Skeletal muscle satellite cell (primary cell): Measurements from ENCODE around the gene PBOV1.
A peak's percentile ranks its signal among the peaks of the same experiment; 100 is the strongest.

Experiments
- H3K27me3 ChIP-seq: 2 replicates; pipeline ENCODE4 v1.7.0; 2013; ENCODE audit warnings: low read length; ENCODE audit not compliant: control insufficient read depth, insufficient read depth
- H3K36me3 ChIP-seq: 2 replicates; pipeline ENCODE4 v1.7.0; 2013; ENCODE audit warnings: mild to moderate bottlenecking, control low read depth, low read length; ENCODE audit not compliant: insufficient read depth
- H3K4me1 ChIP-seq: 2 replicates; pipeline ENCODE4 v1.7.0; 2013; ENCODE audit warnings: low read length; ENCODE audit not compliant: control insufficient read depth, insufficient read depth
- H3K4me2 ChIP-seq: 2 replicates; pipeline ENCODE4 v1.7.0; 2013; ENCODE audit warnings: mild to moderate bottlenecking, low read length
- H3K4me3 ChIP-seq: 2 replicates; pipeline ENCODE4 v1.7.0; 2013; ENCODE audit warnings: low read length
- H3K9ac ChIP-seq: 2 replicates; pipeline ENCODE4 v1.7.0; 2013; ENCODE audit warnings: mild to moderate bottlenecking, low read depth, low read length, moderate library complexity
- H3K9me3 ChIP-seq: replicated peaks from 2 replicates; pipeline ENCODE4 v1.7.0; 2013; ENCODE audit warnings: mild to moderate bottlenecking, control low read depth, low read length

PBOV1 gene

GRCh38 chr6:138248878-138249277 lies 30.6 kb upstream of the PBOV1 start:
- no peak overlapping the region for H3K4me2 ChIP-seq
- peaks cover 4% of the 10 kb centered on the region for H3K4me1 ChIP-seq
- no peaks in the 10 kb centered on the region for H3K36me3 ChIP-seq
- H3K9ac ChIP-seq, result no peak overlapping the region
- H3K9me3 ChIP-seq, result no peaks in the 10 kb centered on the region
- H3K27me3 ChIP-seq, result no peaks in the 10 kb centered on the region
- no peak overlapping the region for H3K4me3 ChIP-seq

- H3K9ac ChIP-seq, result no peak overlapping the region
- no peaks in the 10 kb centered on the region for H3K9me3 ChIP-seq
- H3K36me3 ChIP-seq, result no peaks in the 10 kb centered on the region
- H3K4me1 ChIP-seq, result peaks cover 4% of the 10 kb centered on the region
- no peak overlapping the region for H3K4me2 ChIP-seq
- H3K27me3 ChIP-seq, result no peaks in the 10 kb centered on the region
- no peak overlapping the region for H3K4me3 ChIP-seq
Observed at GRCh38 chr6:138248011-138248410, 29.7 kb upstream of the PBOV1 start.

GRCh38 chr6:138246650-138247440 lies 28.6 kb upstream of the PBOV1 start:
- no peak overlapping the region for H3K9ac ChIP-seq
- no peak overlapping the region for H3K4me2 ChIP-seq
- H3K9me3 ChIP-seq, result no peaks in the 10 kb centered on the region
- no peaks in the 10 kb centered on the region for H3K36me3 ChIP-seq
- H3K4me3 ChIP-seq, result no peak overlapping the region
- no peaks in the 10 kb centered on the region for H3K27me3 ChIP-seq
- peaks cover 4% of the 10 kb centered on the region for H3K4me1 ChIP-seq

GRCh38 chr6:138245751-138246150 lies 27.5 kb upstream of the PBOV1 start:
- no peaks in the 10 kb centered on the region for H3K36me3 ChIP-seq

GRCh38 chr6:138242987-138243592 lies 24.8 kb upstream of the PBOV1 start:
- Histone ChIP-seq H3K4me2 (no peak overlapping the region), H3K4me3 (no peak overlapping the region), H3K27me3 (no peaks in the 10 kb centered on the region), H3K9ac (no peak overlapping the region), H3K4me1 (peaks cover 9% of the 10 kb centered on the region), H3K9me3 (no peaks in the 10 kb centered on the region), H3K36me3 (no peaks in the 10 kb centered on the region)

More at GRCh38 chr6:138245751-138246150, 27.5 kb upstream of the PBOV1 start:
- Histone ChIP-seq H3K4me1 (peaks cover 6% of the 10 kb centered on the region), H3K4me3 (no peak overlapping the region), H3K4me2 (no peak overlapping the region), H3K27me3 (no peaks in the 10 kb centered on the region), H3K9ac (no peak overlapping the region), H3K9me3 (no peaks in the 10 kb centered on the region)

- Histone ChIP-seq H3K27me3 (no peaks in the 10 kb centered on the region), H3K36me3 (no peaks in the 10 kb centered on the region), H3K4me2 (no peak overlapping the region), H3K4me3 (no peak overlapping the region), H3K4me1 (peaks cover 9% of the 10 kb centered on the region), H3K9me3 (no peaks in the 10 kb centered on the region), H3K9ac (no peak overlapping the region)
Observed at GRCh38 chr6:138241934-138242333, 23.6 kb upstream of the PBOV1 start.

- no peaks in the 10 kb centered on the region for H3K27me3 ChIP-seq
- no peaks in the 10 kb centered on the region for H3K36me3 ChIP-seq
- H3K9me3 ChIP-seq, result no peaks in the 10 kb centered on the region
- peaks cover 9% of the 10 kb centered on the region for H3K4me1 ChIP-seq
- H3K4me3 ChIP-seq, result no peak overlapping the region
- H3K4me2 ChIP-seq, result no peak overlapping the region
- no peak overlapping the region for H3K9ac ChIP-seq
Observed at GRCh38 chr6:138241381-138241780, 23.1 kb upstream of the PBOV1 start.

GRCh38 chr6:138240476-138241245 lies 22.4 kb upstream of the PBOV1 start:
- Histone ChIP-seq H3K36me3 (no peaks in the 10 kb centered on the region), H3K9ac (no peak overlapping the region), H3K4me1 (peaks cover 9% of the 10 kb centered on the region), H3K4me2 (peak overlapping the region; percentile 34), H3K9me3 (no peaks in the 10 kb centered on the region), H3K4me3 (no peak overlapping the region), H3K27me3 (no peaks in the 10 kb centered on the region)

- no peaks in the 10 kb centered on the region for H3K9me3 ChIP-seq
- H3K4me3 ChIP-seq, result no peak overlapping the region
- no peaks in the 10 kb centered on the region for H3K36me3 ChIP-seq
- H3K4me2 ChIP-seq, result no peak overlapping the region
- H3K27me3 ChIP-seq, result no peaks in the 10 kb centered on the region
- H3K4me1 ChIP-seq, result peaks cover 9% of the 10 kb centered on the region
- no peak overlapping the region for H3K9ac ChIP-seq
Observed at GRCh38 chr6:138239774-138240173, 21.5 kb upstream of the PBOV1 start.

GRCh38 chr6:138238368-138238767 lies 20.1 kb upstream of the PBOV1 start:
- Histone ChIP-seq H3K4me1 (peaks cover 9% of the 10 kb centered on the region), H3K9me3 (no peaks in the 10 kb centered on the region), H3K4me2 (no peak overlapping the region), H3K4me3 (no peak overlapping the region), H3K36me3 (no peaks in the 10 kb centered on the region), H3K9ac (no peak overlapping the region), H3K27me3 (no peaks in the 10 kb centered on the region)

GRCh38 chr6:138237463-138237862 lies 19.2 kb upstream of the PBOV1 start:
- no peaks in the 10 kb centered on the region for H3K9me3 ChIP-seq
- H3K4me1 ChIP-seq, result peaks cover 9% of the 10 kb centered on the region
- no peaks in the 10 kb centered on the region for H3K36me3 ChIP-seq
- no peaks in the 10 kb centered on the region for H3K27me3 ChIP-seq
- no peak overlapping the region for H3K4me2 ChIP-seq
- H3K4me3 ChIP-seq, result no peak overlapping the region
- H3K9ac ChIP-seq, result no peak overlapping the region
